SU-DHL-6 (cell line): Measurements from ENCODE around the gene LAMA3.

Experiments
- H2AFZ ChIP-seq: fragments of 200-600 bp; sonication (generic); 2 replicates; pipeline ENCODE4 v1.6.1; 2014; ENCODE audit warnings: low read depth, mild to moderate bottlenecking, moderate library complexity, mixed read lengths, antibody characterized with exemption, low read length; ENCODE audit not compliant: severe bottlenecking
- H3F3A ChIP-seq: fragments of 200-600 bp; shearing (Covaris generic); 2 replicates; pipeline ENCODE4 v1.6.0; 2016; ENCODE audit warnings: antibody characterized with exemption, mild to moderate bottlenecking; ENCODE audit not compliant: insufficient read depth
- H3K27ac ChIP-seq: fragments of 200-600 bp; sonication (generic); 2 replicates; pipeline ENCODE4 v1.5.1; 2016; ENCODE audit warnings: low read depth, mild to moderate bottlenecking, low read length, moderate library complexity, mixed read lengths
- H3K27me3 ChIP-seq: fragments of 200-600 bp; sonication (generic), shearing (Covaris generic); 2 replicates; pipeline ENCODE4 v1.6.0; 2014; ENCODE audit warnings: mild to moderate bottlenecking, low read length
- H3K36me3 ChIP-seq: fragments of 200-600 bp; sonication (generic); 2 replicates; pipeline ENCODE4 v1.6.1; 2014; ENCODE audit warnings: mild to moderate bottlenecking, low read length, mixed read lengths
- H3K4me2 ChIP-seq: fragments of 300-600, 200-600 bp; shearing (Covaris generic), sonication (generic); 2 replicates; pipeline ENCODE4 v1.6.0; 2014; ENCODE audit warnings: low read length, low read depth, mild to moderate bottlenecking; ENCODE audit not compliant: poor library complexity, severe bottlenecking
- H3K4me3 ChIP-seq: fragments of 200-600 bp; sonication (generic); 2 replicates; pipeline ENCODE4 v1.5.1; 2014; ENCODE audit warnings: antibody characterized with exemption, low read length, mild to moderate bottlenecking, mixed read lengths; ENCODE audit not compliant: insufficient read depth, poor library complexity, severe bottlenecking
- H3K79me2 ChIP-seq: fragments of 200-600 bp; sonication (generic); 2 replicates; pipeline ENCODE4 v1.6.1; 2014; ENCODE audit warnings: mild to moderate bottlenecking, low read length, moderate library complexity; ENCODE audit not compliant: insufficient read depth
- H3K9ac ChIP-seq: fragments of 200-600 bp; sonication (generic); 2 replicates; pipeline ENCODE4 v1.7.0; 2014; ENCODE audit warnings: mild to moderate bottlenecking, low read length
- H3K9me2 ChIP-seq: fragments of 200-600 bp; sonication (generic); replicated peaks from 2 replicates; pipeline ENCODE4 v1.6.1; 2014; ENCODE audit warnings: low read length; ENCODE audit not compliant: insufficient read depth
- H3K9me3 ChIP-seq: fragments of 200-600 bp; sonication (generic); 2 replicates; pipeline ENCODE4 v1.6.1; 2014; ENCODE audit warnings: low read length, mixed read lengths; ENCODE audit not compliant: insufficient read depth
- H4K20me1 ChIP-seq: fragments of 200-600 bp; sonication (generic); 2 replicates; pipeline ENCODE4 v1.6.1; 2014; ENCODE audit warnings: low read depth, mild to moderate bottlenecking, antibody characterized with exemption, low read length, moderate library complexity, mixed read lengths
- CTCF ChIP-seq: fragments of 200-600 bp; sonication (generic); IDR thresholded peaks from one replicate; pipeline ENCODE4 v1.5.1; 2017; ENCODE audit warnings: antibody characterized with exemption, mild to moderate bottlenecking, low read length, moderate library complexity; ENCODE audit not compliant: insufficient read depth, poor library complexity, severe bottlenecking
- EZH2phosphoT487 ChIP-seq: fragments of 200-600 bp; sonication (generic), shearing (Covaris generic); conservative IDR thresholded peaks from 2 replicates; pipeline ENCODE4 v1.6.1; 2018; ENCODE audit warnings: mild to moderate bottlenecking, antibody characterized with exemption, low read length, moderate library complexity, mixed read lengths

LAMA3 gene

GRCh38 chr18:23977719-23978483 is 288.6 kb downstream of the LAMA3 start:
- no peaks in the 10 kb centered on the region for H4K20me1 ChIP-seq
- no peak for TF ChIP-seq EZH2phosphoT487
- no peaks in the 10 kb centered on the region for H3F3A ChIP-seq
- no peak overlapping the region for H3K4me3 ChIP-seq
- H3K9ac ChIP-seq, result no peak overlapping the region
- H3K27me3 ChIP-seq, result no peaks in the 10 kb centered on the region
- H3K79me2 ChIP-seq, result no peaks in the 10 kb centered on the region
- no peaks in the 10 kb centered on the region for H3K9me3 ChIP-seq
- H3K27ac ChIP-seq, result no peak overlapping the region
- no peak overlapping the region for H3K4me2 ChIP-seq
- H3K9me2 ChIP-seq, result no peaks in the 10 kb centered on the region
- no peak overlapping the region for H2AFZ ChIP-seq
- H3K36me3 ChIP-seq, result no peaks in the 10 kb centered on the region

DNA sequence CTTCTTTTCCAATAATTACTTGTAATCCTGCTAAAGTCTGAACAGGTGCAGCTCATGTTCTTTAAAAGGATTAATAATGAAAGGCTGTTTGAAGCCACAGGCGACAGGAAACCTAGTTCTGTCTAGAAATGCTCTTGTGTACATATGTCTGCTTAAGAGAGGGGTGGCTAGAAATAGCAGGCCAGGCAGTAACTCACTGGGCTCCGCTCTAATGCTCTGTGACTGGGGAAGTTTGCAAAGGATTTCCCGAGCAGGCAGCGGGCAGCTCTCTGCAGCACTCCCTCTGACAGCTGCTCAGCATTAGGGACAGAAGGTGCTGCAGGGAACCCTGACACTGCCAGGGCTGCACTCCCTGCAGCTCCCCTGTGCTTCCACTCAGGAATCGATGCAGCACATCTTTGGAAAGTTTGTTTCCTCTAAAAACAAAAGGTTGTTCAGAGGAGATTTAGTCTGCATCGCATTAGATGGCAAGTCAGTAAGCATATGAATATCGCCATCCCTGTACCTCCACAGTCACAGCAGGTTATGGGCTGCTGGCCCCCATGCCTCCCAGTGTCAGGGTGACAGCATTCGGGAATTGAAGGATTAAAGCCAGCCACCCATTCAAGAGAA is 292.2 kb downstream of the LAMA3 start:
- Histone ChIP-seq H3K9me2 (no peaks in the 10 kb centered on the region), H3K27me3 (no peaks in the 10 kb centered on the region), H3K36me3 (no peaks in the 10 kb centered on the region), H3F3A (no peaks in the 10 kb centered on the region), H3K27ac (no peak overlapping the region), H3K9ac (no peak overlapping the region), H3K79me2 (no peaks in the 10 kb centered on the region), H4K20me1 (no peaks in the 10 kb centered on the region), H2AFZ (no peak overlapping the region), H3K9me3 (no peaks in the 10 kb centered on the region), H3K4me3 (no peak overlapping the region), H3K4me2 (no peak overlapping the region)
- no peak for TF ChIP-seq EZH2phosphoT487
- TF ChIP-seq CTCF, result no peak

DNA sequence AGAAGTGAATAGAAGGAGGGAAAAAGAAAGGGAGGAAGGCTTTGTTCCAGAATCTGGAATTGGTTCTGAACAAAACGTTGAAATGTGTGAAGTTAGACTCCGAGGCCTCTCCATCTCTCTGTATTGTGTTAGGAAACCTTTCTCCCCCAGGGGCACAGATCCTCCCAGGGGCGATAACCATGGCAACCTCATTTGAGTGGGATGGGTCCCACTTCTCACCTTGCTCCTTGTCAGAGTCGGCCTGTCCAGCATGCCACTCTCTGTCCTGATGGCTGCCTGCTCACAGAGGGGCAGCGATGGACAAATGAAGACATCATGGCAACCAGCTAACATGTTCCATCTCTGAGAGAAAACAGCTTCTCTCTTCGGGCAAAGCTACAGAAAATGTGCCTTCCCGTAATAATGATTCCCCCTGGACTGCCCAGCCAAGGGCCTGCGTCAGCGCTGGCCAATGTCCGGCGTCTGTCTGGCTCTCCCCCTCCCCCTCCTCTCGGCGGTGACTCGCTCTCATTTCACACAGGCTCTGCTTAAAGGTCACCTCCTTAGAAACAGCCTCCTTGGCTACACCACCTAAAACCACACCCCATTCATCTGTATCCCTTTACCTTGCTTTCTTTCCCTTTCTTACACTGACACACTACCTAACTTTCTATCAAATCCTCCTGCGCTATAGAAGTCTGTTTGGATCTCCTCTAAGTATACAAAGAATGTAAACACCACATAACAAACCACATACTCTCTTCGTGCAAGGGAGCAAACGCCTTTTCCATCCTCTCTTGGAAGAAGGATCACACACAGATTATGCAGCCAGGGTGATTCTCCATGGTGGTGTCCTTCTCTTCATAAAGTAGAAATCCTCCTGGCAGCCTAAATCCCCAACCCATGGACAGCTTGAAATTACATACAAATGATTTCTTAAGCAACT is 293.2 kb downstream of the LAMA3 start:
- TF ChIP-seq CTCF, result no peak
- no peak for TF ChIP-seq EZH2phosphoT487
- Histone ChIP-seq H3K36me3 (no peaks in the 10 kb centered on the region), H3K27ac (no peak overlapping the region), H3K27me3 (no peaks in the 10 kb centered on the region), H3K9ac (no peak overlapping the region), H3K4me2 (no peak overlapping the region), H3K9me2 (no peaks in the 10 kb centered on the region), H3K79me2 (no peaks in the 10 kb centered on the region), H4K20me1 (no peaks in the 10 kb centered on the region), H3K9me3 (no peaks in the 10 kb centered on the region), H2AFZ (no peak overlapping the region), H3K4me3 (no peak overlapping the region), H3F3A (no peaks in the 10 kb centered on the region)
